Measurements from ENCODE around the gene DNAH6. TPM values are rescaled to one million over a fixed set of nuclear protein-coding genes. Genes with fewer than 3 reads are reported as not detected.

DNAH6 gene
- total RNA-seq, 4 donors from 2014 or later: 3.2 to 9.3 (median 6.3) TPM

DNA sequence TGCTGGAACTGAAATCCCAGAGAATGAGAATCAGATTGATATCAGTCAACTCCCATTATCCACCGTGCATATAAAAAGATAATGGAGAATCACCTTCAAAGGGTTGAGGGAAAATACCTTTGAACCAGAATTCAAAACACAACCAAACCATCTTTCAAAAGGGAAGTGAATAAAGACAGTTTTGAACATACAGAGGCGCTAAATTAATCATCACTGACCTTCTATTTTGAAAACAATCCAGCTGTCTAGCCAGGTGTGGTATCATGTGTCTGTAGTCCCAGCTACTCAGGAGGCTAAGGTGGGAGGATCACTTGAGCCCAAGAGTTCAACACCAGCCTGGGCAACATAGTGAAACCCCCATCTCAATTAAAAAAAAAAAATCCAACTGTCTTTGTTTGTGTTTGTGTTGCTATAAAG, 300.9 kb downstream of the DNAH6 start:
- 87 to 91% methylated on average over 2 of the region's 2 CpGs for WGBS, 2 donors
- Histone ChIP-seq H3K9me3 (no peaks in the 10 kb centered on the region), H3K36me3 (no peaks in the 10 kb centered on the region), H3K27ac (no peak overlapping the region), H3K27me3 (no peaks in the 10 kb centered on the region), H3K4me3 (replicated peaks in 1 of 3) (no peak overlapping the region), H3K4me1 (no peaks in the 10 kb centered on the region)
- no peak for DNase-seq
- intact Hi-C loops (cut with DNase I): no loop called here
- TF ChIP-seq, protein P1, sequence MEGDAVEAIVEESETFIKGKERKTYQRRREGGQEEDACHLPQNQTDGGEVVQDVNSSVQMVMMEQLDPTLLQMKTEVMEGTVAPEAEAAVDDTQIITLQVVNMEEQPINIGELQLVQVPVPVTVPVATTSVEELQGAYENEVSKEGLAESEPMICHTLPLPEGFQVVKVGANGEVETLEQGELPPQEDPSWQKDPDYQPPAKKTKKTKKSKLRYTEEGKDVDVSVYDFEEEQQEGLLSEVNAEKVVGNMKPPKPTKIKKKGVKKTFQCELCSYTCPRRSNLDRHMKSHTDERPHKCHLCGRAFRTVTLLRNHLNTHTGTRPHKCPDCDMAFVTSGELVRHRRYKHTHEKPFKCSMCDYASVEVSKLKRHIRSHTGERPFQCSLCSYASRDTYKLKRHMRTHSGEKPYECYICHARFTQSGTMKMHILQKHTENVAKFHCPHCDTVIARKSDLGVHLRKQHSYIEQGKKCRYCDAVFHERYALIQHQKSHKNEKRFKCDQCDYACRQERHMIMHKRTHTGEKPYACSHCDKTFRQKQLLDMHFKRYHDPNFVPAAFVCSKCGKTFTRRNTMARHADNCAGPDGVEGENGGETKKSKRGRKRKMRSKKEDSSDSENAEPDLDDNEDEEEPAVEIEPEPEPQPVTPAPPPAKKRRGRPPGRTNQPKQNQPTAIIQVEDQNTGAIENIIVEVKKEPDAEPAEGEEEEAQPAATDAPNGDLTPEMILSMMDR (IDR thresholded peaks at IDR 0.05): no peak
- no peak for TF ChIP-seq POLR2A (IDR thresholded peaks at IDR 0.05)

DNA sequence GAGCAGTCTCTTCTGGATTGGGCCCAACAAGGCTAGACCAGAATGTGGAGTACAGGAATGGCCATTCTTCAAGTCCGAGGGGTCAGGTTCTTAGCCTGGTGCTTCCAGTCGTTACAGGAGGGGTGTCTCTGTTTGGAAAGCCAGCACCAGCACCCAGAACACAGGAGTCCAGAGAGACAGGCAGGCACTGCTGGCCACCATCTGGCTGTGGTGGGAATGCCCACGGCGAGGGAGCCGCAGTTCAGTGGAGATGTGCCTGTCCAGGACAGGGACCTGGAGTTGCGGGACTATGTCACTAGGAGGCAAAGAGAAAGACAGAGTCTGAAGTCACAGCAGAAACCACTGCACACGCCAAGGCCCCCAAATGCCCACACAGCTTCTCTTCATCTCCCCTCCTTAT, 305.5 kb downstream of the DNAH6 start:
- 76 to 89% methylated on average over 7 of the region's 7 CpGs for WGBS, 2 donors
- no peaks in the 10 kb centered on the region for H3K27me3 ChIP-seq
- intact Hi-C loops (cut with DNase I): no loop called here
- no peaks in the 10 kb centered on the region for H3K9me3 ChIP-seq
- H3K4me3 ChIP-seq (replicated peaks in 1 of 3): no peak overlapping the region
- DNase-seq: no peak
- no peak for TF ChIP-seq POLR2A (IDR thresholded peaks at IDR 0.05)
- TF ChIP-seq, protein P1 (IDR thresholded peaks at IDR 0.05): no peak
- no peaks in the 10 kb centered on the region for H3K36me3 ChIP-seq
- H3K27ac ChIP-seq: no peak overlapping the region
- no peaks in the 10 kb centered on the region for H3K4me1 ChIP-seq

DNA sequence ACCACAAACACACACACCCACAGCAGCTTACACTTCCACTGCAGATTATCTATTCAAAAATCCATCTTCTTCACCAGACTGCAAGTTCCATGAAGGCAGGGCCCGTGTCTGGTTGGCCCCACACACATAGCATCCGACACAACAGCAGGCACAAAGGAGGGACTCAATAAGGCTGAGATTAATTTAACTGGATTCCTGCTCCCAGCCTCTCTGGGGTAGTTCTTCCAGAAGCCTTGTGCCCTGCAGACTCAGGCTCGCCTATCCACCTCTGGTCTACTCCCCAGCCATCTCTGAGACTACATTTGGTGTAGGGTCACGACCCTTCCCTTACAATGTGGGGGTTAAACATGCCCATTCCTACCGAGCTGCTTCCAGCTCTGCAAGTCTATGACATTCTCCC, 306.9 kb downstream of the DNAH6 start:
- Histone ChIP-seq H3K27me3 (no peaks in the 10 kb centered on the region), H3K4me3 (replicated peaks in 1 of 3) (no peak overlapping the region), H3K36me3 (no peaks in the 10 kb centered on the region), H3K9me3 (no peaks in the 10 kb centered on the region), H3K4me1 (no peaks in the 10 kb centered on the region), H3K27ac (no peak overlapping the region)
- 89 to 92% methylated on average over 5 of the region's 5 CpGs for WGBS, 2 donors
- no peak for TF ChIP-seq POLR2A (IDR thresholded peaks at IDR 0.05)
- TF ChIP-seq, protein P1 (IDR thresholded peaks at IDR 0.05): no peak
- no peak for DNase-seq
- intact Hi-C loops (cut with DNase I): no loop called here

DNA sequence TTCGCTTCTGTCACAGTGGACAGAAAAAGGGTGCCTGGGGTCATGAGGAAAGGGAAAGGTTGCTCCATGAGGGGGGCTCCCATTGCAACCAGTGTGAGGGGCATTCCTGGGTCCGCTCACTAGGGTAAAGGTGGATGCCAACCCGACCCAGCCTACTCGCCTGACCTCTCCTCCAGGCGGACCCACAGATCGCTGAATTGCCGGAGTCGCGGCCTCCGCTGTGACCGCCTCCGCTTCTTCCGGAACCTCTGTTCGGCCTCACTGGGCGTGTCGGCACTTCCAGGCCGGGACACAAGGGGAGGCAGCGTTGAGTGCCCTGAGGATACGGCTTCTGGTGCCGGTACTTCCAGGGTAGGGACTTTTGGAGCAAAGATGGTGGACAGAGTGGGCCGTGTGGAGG, 307.5 kb downstream of the DNAH6 start:
- no peak for DNase-seq
- intact Hi-C loops (cut with DNase I): no loop called here

DNA sequence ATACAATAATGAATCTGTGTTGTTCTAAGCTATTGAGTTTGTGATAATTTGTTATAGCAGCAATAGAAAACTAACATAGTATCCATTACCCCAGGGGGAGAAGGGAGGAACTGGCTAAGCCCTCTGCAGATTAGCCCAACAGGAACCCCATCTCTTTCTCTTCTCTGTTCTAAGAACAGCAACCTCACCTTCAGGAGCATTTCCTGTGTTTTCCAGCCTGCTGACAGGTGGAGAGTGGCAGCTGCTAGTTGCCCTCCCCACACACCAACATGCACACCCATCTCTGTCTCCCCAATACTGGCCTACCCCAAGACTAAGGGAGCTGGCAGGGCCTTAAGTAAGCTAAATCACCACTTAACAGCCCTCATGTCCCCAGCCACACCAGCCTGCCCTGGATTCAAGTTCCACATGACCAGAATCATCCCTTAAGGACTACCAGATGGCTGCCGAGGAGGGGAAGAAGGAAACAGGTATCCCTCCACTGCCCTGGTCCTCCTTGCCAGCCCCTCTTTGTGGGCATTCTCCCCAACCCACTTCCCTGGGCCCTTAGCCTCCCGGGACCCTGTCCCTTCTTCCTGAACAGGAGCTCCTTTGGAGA, 311.8 kb downstream of the DNAH6 start:
- intact Hi-C loops (cut with DNase I): no loop called here
- no peak for DNase-seq
- Histone ChIP-seq H3K36me3 (no peaks in the 10 kb centered on the region), H3K4me3 (replicated peaks in 1 of 3) (no peak overlapping the region), H3K9me3 (no peaks in the 10 kb centered on the region), H3K4me1 (no peaks in the 10 kb centered on the region), H3K27ac (no peak overlapping the region), H3K27me3 (no peaks in the 10 kb centered on the region)
- WGBS, 2 donors: 74 to 88% methylated on average over 2 of the region's 2 CpGs
- TF ChIP-seq, protein P1 (IDR thresholded peaks at IDR 0.05): no peak
- TF ChIP-seq POLR2A (IDR thresholded peaks at IDR 0.05): no peak

More for the DNA sequence above, 307.5 kb downstream of the DNAH6 start:
- TF ChIP-seq, protein P1 (IDR thresholded peaks at IDR 0.05): no peak
- TF ChIP-seq POLR2A (IDR thresholded peaks at IDR 0.05): no peak
- WGBS, 2 donors: 97 to 98% methylated on average over 20 to 21 of the region's 21 CpGs
- no peaks in the 10 kb centered on the region for H3K27me3 ChIP-seq
- no peaks in the 10 kb centered on the region for H3K4me1 ChIP-seq
- no peaks in the 10 kb centered on the region for H3K36me3 ChIP-seq
- H3K27ac ChIP-seq: no peak overlapping the region
- no peaks in the 10 kb centered on the region for H3K9me3 ChIP-seq
- no peak overlapping the region for H3K4me3 ChIP-seq (replicated peaks in 1 of 3)
